GM21381 (cell line): Measurements from ENCODE around the gene PIAS3.
"Not testable (repeated sequence)": the region's sequence is repeated elsewhere in the genome, so short reads cannot be mapped to it uniquely, and the experiment has no call there.

ENCODE experiments used
- ATAC-seq: cut with Tn5 transposase; IDR thresholded peaks from one replicate; pipeline ENCODE4 v1.9.1; 2021; ENCODE audit warnings: mild to moderate bottlenecking, moderate library complexity; ENCODE audit not compliant: unreplicated experiment

The PIAS3 gene

GRCh38 chr1:145877923-145878486 is 19.1 kb upstream of the PIAS3 start:
- no peak for ATAC-seq

GRCh38 chr1:145874646-145875045 is 15.8 kb upstream of the PIAS3 start:
- ATAC-seq, result no peak

DNA sequence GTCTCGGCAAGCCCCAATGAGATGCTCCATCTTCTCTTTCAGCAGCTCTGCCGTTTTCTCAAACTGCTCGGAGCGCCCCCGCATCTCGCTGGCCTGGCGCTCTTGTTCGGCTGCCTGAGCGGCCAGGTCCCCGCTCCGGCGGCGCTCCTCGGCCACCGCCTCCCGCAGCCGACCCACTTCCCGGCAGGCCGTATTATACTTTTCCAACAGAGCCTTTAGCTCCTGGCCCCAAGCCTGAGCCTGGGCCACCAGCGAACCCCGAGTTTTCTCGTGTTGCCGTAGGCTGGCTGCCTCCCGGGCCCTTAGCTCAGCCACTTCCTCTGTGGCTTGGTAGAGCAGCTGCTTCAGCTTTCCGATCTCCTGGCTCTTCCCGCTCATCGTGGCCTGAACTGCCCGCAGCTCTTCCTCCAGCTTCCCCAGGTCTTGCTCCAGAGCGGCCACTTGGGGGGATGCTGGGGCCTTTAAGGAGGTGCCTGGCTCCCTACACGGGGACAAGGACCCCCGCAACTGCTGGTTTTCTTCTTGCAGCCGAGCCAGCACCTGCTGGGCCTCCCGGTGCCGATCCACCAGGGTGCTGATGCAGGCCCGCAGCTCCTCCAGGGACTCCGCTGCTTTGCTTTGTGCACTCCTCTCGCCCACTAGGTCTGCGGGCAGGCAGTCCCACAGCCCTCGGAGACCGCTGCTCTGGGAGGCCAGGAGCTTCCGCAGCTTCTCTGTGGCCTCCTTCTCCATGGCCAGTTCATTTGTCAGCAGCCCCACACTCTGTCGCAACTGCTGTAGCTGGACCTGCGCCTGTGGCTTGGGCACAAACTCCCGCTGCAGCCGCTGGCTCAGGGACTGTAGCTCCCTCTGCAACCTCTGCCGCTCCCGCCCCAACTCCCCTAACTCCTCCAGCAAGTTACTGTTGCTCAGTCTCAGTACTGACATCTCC is 13.4 kb upstream of the PIAS3 start:
- no peak for ATAC-seq

- ATAC-seq, result no peak
Measured at GRCh38 chr1:145868232-145868631, 9.4 kb upstream of the PIAS3 start.

- ATAC-seq, result no peak
Measured at GRCh38 chr1:145863282-145864018, 4.6 kb upstream of the PIAS3 start.

GRCh38 chr1:145859491-145860023 is 676 bp upstream of the PIAS3 start:
- peak; percentile 69 for ATAC-seq

- no peak for ATAC-seq
Measured at GRCh38 chr1:145858238-145858900, 512 bp downstream of the PIAS3 start.

DNA sequence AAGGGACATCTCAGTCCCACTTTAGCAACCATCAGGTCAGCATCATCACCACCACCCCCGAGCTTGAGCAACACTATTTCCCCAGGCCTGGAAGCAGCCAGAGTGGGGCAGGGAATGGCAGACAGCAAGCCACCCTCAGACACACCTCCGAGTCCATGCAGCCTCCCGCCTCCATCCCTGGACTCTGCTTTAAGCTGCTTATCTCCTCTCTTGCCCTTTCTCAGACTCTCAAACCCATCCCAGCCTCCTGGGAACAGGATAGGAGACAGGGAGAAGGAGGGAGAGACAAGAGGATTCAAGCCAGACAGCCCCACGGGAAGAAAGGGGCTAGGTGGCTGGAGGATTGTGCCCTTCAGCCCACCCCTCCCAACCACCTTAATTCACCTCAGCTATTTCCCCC is 1.7 kb downstream of the PIAS3 start:
- no peak for ATAC-seq

GRCh38 chr1:145855426-145855948 is 3.4 kb downstream of the PIAS3 start:
- ATAC-seq, result no peak

GRCh38 chr1:145849356-145850160 is 9.3 kb downstream of the PIAS3 start:
- no peak for ATAC-seq

DNA sequence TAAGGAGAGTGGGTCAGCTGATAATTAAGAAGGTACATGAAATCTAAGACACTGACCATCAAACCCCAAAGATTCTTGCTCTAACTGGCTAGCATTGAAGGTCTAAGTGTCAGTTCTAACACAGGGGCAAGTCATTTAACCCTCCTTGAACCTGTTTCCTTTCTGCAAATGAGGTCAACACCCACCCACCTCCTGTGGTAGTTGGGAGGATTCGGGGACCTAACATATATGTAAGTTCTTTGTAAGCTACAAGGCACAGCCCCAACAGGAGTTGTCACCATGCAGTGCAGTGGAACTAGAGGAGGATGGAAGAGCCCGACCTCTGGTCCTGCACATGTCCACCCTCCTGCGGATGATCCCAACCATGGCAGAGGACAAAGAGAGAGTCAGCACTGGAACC is 11.1 kb downstream of the PIAS3 start:
- ATAC-seq, result no peak

DNA sequence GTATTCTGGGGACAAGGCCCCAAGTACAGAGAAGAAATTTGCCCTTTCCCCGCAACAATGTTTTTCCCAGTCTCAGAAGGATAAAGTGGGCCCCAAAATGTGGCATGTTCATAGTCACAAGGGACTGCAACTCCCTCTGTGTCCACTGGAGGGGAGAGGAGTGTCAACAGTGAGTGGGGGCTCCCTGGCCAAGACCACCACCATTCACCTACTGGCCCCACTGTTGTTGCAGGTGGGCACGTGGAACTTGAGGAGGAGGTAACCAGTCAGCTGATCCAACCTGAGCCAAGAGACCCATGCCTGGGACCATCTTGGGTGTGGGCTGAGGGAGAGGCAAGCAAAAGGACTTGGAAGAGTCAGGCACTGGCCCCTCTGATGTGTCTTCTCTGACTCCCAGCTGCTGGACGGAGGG is 12.7 kb downstream of the PIAS3 start:
- no peak for ATAC-seq

- peak; percentile 61 for ATAC-seq
Measured at GRCh38 chr1:145845514-145846161, 13.2 kb downstream of the PIAS3 start, which contains the start of gene NUDT17. Gene NUDT17, plus strand, starts transcription at chr1:145845630. Its CDS starts 11 bp downstream, at chr1:145845641.

- peak; percentile 72 for ATAC-seq
Measured at GRCh38 chr1:145845144-145845513, 13.8 kb downstream of the PIAS3 start.

GRCh38 chr1:145843031-145843430 is 15.8 kb downstream of the PIAS3 start:
- no peak for ATAC-seq

DNA sequence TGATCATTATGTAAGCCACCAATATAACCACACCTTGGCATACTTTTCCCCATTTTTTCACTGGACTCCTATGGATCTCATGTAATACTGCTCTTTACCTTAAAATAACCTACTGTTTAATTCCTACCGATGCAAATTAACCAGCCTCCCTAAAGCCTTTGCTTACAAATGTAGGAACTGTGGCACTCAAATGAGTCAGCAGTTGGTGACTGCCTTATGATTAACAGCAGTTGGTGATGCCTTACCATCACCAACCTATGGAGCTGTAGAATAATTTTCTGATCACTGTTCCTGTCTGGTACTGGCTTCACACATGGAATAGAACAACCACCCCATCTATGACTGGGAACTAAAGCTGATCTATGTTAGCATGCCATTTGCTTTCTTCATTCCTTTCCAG is 21.2 kb downstream of the PIAS3 start:
- no peak for ATAC-seq

- not testable (repeated sequence) for ATAC-seq
Measured at GRCh38 chr1:145830810-145831209, 28.1 kb downstream of the PIAS3 start.

DNA sequence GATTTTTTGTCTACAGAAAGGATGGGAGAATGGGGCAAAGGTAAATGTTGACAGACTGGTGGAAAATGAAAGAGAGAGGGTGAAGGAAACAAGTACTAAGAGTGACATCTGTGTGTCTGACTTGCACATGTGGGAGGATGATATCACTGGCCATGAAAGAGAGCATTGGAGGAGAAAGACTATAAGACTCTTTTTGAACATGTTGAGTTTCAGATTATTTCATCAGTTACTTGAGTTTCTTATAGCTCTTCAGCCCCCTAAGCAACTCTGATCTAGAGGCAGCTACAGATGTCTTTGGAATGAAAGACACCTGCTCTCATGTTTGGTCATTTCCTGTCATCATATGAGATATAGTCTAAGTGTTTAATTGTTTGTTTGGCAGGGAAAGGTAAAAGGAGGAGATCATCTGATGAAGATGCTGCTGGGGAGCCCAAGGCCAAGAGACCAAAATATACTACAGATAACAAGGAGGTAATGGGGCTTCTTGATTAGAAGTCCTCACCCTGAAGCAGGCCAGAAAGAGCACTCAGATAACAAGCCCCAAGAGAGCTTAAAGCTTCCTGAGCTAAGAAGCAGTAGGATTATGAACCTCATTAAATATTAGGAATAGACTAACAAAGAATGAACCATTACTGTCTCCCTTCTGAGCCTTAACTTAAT is 30.4 kb downstream of the PIAS3 start:
- no peak for ATAC-seq

- no peak for ATAC-seq
Measured at GRCh38 chr1:145827966-145828365, 30.9 kb downstream of the PIAS3 start.
